ENCODE data around the gene DAPL1.

Gene DAPL1

GRCh38 chr2:158788951-158789350 lies 6.2 kb upstream of the DAPL1 start:
- Histone ChIP-seq H3K4me3 (ENCODE audit: low read depth, low read length) (no peak overlapping the region), H3K27ac (ENCODE audit: extremely low read depth, low read depth, low read length) (no peak overlapping the region), H3K36me3 (ENCODE audit: control insufficient read depth in 2 of 2, insufficient read depth in 1 of 2, low read length in 2 of 2) (no peaks in the 10 kb centered on the region), H3K9me3 (ENCODE audit: control insufficient read depth, insufficient read depth, low read depth, low read length) (no peaks in the 10 kb centered on the region), H3K4me1 (ENCODE audit: control insufficient read depth, insufficient read depth, low read length) (no peaks in the 10 kb centered on the region)
- ChIA-PET CTCF (no interaction called here), POLR2A (no interaction called here)
- TF ChIP-seq SALL2 (tag by site-specific recombination; IDR thresholded peaks at IDR 0.05; ENCODE audit: borderline replicate concordance), result no peak
- no peak for TF ChIP-seq KLF17 (tag by site-specific recombination; IDR thresholded peaks at IDR 0.05)
- no peak for TF ChIP-seq ZFP69B (tag by site-specific recombination; IDR thresholded peaks at IDR 0.05)
- no peak for TF ChIP-seq BCL11B (tag by site-specific recombination; IDR thresholded peaks at IDR 0.05; ENCODE audit: low read depth)
- TF ChIP-seq ZSCAN18 (tag by site-specific recombination; IDR thresholded peaks at IDR 0.05), result no peak
- TF ChIP-seq ZNF248 (tag by site-specific recombination; IDR thresholded peaks at IDR 0.05), result no peak
- no peak for TF ChIP-seq ZNF626 (tag by site-specific recombination; IDR thresholded peaks at IDR 0.05)
- TF ChIP-seq ZNF26 (tag by site-specific recombination; IDR thresholded peaks at IDR 0.05), result no peak
- TF ChIP-seq ZNF521 (tag by site-specific recombination; IDR thresholded peaks at IDR 0.05), result no peak

- no peak for TF ChIP-seq ZNF10 (tag by site-specific recombination; IDR thresholded peaks at IDR 0.05)
- no peak for TF ChIP-seq ZNF221 (tag by site-specific recombination; IDR thresholded peaks at IDR 0.05; ENCODE audit: borderline replicate concordance)
- TF ChIP-seq ZNF324 (tag by site-specific recombination; IDR thresholded peaks at IDR 0.05), result no peak
- no peak for TF ChIP-seq ELK4 (IDR thresholded peaks at IDR 0.05; ENCODE audit: borderline replicate concordance, low read depth, low read length)
- no peak for TF ChIP-seq GLIS1 (tag by site-specific recombination; IDR thresholded peaks at IDR 0.05)
- TF ChIP-seq ZNF2 (tag by site-specific recombination; IDR thresholded peaks at IDR 0.05), result no peak
- no peak for TF ChIP-seq ZNF26 (tag by site-specific recombination; IDR thresholded peaks at IDR 0.05)
- no peak for TF ChIP-seq SCRT2 (tag by site-specific recombination; IDR thresholded peaks at IDR 0.05)
- H3K36me3 ChIP-seq (ENCODE audit: control insufficient read depth in 2 of 2, insufficient read depth in 1 of 2, low read length in 2 of 2), result no peaks in the 10 kb centered on the region
- H3K4me1 ChIP-seq (ENCODE audit: control insufficient read depth, insufficient read depth, low read length), result no peaks in the 10 kb centered on the region
- no peak overlapping the region for H3K27ac ChIP-seq (ENCODE audit: extremely low read depth, low read depth, low read length)
- POLR2A ChIA-PET, result no interaction called here
- CTCF ChIA-PET, result interaction anchor here (0.9 kb wide), 1 partner anchor 41 kb away, joined by 3 read pairs; no protein-coding TSS in a partner anchor
- H3K4me3 ChIP-seq (ENCODE audit: low read depth, low read length), result no peak overlapping the region
- no peaks in the 10 kb centered on the region for H3K9me3 ChIP-seq (ENCODE audit: control insufficient read depth, insufficient read depth, low read depth, low read length)
Observed at GRCh38 chr2:158796652-158797051, 1.5 kb downstream of the DAPL1 start.
